RWPE1 (cell line): ENCODE data around the gene DARS1.
"Not testable (repeated sequence)": the region's sequence is repeated elsewhere in the genome, so short reads cannot be mapped to it uniquely, and the experiment has no call there.

ENCODE experiments used
- CTCF ChIA-PET: fragments of 350-600 bp; sonication (Branson Sonifier 250); formaldehyde crosslinking; extraction: SDS; loops from one replicate; lab custom pipeline; 2021; lab: Yijun Ruan, JAX
- POLR2A ChIA-PET: fragments of 400-600 bp; formaldehyde crosslinking; extraction: SDS; loops from one replicate; lab custom pipeline; 2020; ENCODE audit warnings: antibody characterized with exemption; ENCODE audit not compliant: low non-redundant PET; lab: Yijun Ruan, JAX
- DNase-seq: peaks from one replicate; pipeline ENCODE4 v3.0.0; 2012; ENCODE audit warnings: low spot score
- H3K27ac ChIP-seq: fragments of 450-650 bp; 2 replicates; pipeline ENCODE4 v1.5.1; 2017
- TF ChIP-seq, protein P1 (sequence below): fragments of 450-650 bp; conservative IDR thresholded peaks from 2 replicates; pipeline ENCODE4 v1.5.1; 2017; ENCODE audit warnings: low read depth, mild to moderate bottlenecking

The DARS1 gene

DNA sequence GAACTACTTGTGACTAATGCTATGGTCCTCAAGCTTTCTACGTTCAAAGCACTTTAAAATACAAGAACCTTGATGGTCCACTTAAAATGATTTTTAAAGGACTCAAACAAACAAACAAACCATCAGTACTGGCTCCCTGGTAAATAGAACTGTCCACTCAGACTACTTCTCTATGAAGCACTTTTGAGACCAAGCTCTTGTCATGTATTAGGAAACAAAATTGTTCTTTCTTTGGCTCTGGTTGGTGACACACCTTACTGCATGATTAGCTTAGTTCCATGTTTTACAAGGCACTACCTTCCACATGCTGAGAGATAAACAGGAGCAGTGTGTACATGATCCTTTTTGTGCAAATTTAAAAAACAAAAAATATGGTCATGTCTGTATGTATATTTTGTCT is 19.7 kb downstream of the DARS1 start:
- CTCF ChIA-PET: interaction anchor here (0.6 to 0.8 kb wide), 2 partner anchors 14 to 983 kb away, joined by 3 to 4 read pairs; no protein-coding TSS in a partner anchor

DNA sequence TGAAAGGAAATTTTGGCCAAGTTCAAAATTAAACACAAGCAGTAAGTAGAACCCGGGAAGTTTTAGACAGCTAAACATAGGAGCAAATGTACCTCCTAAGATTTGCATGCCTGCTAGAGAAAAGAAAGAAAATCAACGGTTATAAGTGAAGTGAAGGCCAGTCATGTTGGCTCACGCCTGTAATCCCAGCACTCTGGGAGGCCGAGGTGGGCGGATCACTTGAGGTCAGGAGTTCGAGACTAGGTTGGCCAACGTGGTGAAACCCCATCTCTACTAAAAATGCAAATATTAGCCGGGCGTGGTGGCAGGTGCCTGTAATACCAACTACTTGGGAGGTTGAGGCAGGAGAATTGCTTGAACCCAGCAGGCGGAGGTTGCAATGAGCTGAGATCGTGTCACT is 21.0 kb downstream of the DARS1 start:
- CTCF ChIA-PET, DNase-seq, POLR2A ChIA-PET: not testable (repeated sequence)
- H3K27ac ChIP-seq: peak overlapping the region; percentile 54; the same call in 1 of the 2 replicates

More for the DNA sequence above, 19.7 kb downstream of the DARS1 start:
- H3K27ac ChIP-seq: no peak overlapping the region
- POLR2A ChIA-PET: no interaction called here
- TF ChIP-seq, protein P1, sequence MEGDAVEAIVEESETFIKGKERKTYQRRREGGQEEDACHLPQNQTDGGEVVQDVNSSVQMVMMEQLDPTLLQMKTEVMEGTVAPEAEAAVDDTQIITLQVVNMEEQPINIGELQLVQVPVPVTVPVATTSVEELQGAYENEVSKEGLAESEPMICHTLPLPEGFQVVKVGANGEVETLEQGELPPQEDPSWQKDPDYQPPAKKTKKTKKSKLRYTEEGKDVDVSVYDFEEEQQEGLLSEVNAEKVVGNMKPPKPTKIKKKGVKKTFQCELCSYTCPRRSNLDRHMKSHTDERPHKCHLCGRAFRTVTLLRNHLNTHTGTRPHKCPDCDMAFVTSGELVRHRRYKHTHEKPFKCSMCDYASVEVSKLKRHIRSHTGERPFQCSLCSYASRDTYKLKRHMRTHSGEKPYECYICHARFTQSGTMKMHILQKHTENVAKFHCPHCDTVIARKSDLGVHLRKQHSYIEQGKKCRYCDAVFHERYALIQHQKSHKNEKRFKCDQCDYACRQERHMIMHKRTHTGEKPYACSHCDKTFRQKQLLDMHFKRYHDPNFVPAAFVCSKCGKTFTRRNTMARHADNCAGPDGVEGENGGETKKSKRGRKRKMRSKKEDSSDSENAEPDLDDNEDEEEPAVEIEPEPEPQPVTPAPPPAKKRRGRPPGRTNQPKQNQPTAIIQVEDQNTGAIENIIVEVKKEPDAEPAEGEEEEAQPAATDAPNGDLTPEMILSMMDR: no peak
- no peak for DNase-seq

DNA sequence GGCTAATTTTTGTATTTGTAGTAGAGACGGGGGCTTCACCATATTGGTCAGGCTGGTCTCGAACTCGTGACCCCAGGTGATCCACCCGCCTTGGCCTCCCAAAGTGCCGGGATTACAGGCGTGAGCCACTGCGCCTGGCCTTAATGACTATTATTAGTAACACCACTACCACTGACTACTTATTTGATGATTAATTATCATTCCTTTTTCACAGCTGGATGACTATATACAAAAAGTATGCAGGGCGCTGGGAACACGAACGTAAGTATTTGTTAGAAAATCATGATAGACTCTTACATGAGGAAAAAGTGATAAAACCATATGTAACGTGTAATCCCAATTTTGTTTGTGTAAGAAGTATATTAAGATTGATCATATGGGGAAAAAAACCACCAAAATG is 21.6 kb downstream of the DARS1 start:
- ChIA-PET CTCF (interaction anchor here (0.6 kb wide), 1 partner anchor 50 kb away, joined by 3 read pairs; no protein-coding TSS in a partner anchor), POLR2A (no interaction called here)
- peak; percentile 83 for DNase-seq
- TF ChIP-seq, protein P1: no peak
- peak overlapping the region; percentile 59 for H3K27ac ChIP-seq

DNA sequence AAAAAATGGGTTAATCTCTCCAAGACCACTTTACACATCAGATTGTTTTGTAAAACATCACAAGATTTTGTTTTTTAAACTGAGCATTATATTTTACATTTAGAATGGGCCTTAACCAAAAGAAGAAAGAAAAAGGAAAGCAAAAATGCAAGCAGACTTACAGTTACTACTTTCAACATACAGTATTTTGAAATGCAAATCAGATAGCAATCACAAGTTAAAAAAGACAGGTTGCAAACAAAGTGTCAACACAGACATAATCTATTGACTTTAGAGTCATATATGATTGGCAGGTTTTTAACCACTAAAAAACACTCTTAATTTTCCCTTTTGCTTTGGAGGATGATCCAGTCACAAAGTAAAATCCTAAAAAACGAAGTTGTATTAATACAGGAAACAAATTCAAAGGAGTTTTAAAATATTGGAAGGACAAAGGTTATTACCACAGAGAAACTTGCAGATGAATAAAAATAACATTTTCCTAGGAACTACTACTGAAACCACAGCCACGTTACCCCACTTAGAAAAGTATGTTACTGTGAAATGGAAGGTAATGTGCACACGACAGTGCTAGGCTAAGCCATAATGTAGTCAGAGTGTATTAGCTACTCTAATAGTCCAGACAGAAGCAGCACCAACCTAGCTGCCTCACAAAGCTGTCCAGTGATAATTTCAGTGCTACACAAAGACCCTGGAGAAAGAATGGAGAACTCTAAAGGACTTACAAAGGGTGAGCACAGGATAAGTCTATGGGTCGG is 22.9 kb downstream of the DARS1 start:
- CTCF ChIA-PET: interaction anchor here (0.6 kb wide), 1 partner anchor 63 kb away, joined by 3 read pairs; no protein-coding TSS in a partner anchor
- no peak for DNase-seq
- H3K27ac ChIP-seq: no peak overlapping the region
- POLR2A ChIA-PET: no interaction called here
- TF ChIP-seq, protein P1: no peak

DNA sequence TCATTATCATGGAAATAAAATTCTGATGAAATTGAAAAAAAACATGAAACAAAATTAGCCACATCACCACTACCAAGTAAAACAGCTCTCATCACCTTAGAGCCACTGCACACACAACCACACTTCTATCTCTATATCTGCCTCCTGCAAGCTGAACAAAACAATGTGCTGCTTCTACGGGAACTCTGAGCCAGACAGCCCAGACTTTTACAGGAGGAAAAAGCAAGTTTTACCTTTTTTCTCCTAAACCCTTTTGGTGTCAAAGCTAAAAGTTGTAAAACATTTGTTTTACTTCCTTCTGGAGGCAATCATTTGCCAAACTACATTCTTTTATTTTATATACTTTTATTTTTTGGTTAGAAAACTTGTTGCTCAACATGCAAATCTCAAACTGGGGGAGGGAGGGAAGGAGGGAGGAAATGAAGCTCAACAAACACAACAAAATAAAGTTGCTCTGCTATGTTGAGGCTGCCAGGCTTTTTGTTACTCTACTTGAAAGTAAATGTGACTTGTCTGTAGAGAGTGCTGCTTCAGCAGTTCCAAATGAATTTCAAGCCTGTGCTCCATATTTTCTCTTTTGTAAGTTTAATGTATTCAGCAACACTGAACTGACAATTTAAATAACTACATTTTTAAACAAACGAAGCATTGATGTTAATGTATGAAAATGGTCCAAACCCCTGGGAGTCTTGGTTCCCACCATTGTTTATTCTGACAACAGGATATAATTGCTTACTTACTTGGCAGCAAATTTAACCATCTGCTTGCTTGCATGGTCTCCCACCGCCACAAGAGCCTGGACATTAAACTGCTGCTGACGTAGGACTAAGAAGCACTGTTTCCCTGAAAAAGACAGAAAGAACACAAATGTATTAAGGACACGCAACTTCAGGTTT is 24.5 kb downstream of the DARS1 start:
- POLR2A ChIA-PET: no interaction called here
- TF ChIP-seq, protein P1: no peak
- CTCF ChIA-PET: no interaction called here
- H3K27ac ChIP-seq: no peak overlapping the region
- no peak for DNase-seq

DNA sequence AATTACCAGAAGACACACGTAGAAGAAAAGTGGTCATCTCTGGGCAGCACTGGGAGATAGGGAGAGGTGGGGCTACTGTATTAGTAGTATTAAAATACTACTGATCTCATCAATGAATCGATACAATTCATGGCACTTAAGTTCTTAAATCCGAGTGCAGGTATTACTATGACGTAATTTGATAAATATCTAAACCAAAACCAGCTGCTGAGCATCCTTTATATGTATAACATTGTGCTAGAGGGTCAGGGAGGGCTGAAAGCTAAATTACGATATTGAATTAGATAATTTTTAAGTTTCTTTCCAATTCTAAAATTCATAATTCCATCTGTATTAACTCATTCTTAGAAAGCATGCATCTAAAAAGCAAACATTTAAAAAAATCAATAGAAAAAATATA is 25.3 kb downstream of the DARS1 start:
- H3K27ac ChIP-seq: no peak overlapping the region
- DNase-seq: no peak
- TF ChIP-seq, protein P1: no peak
- CTCF ChIA-PET: no interaction called here
- POLR2A ChIA-PET: no interaction called here

DNA sequence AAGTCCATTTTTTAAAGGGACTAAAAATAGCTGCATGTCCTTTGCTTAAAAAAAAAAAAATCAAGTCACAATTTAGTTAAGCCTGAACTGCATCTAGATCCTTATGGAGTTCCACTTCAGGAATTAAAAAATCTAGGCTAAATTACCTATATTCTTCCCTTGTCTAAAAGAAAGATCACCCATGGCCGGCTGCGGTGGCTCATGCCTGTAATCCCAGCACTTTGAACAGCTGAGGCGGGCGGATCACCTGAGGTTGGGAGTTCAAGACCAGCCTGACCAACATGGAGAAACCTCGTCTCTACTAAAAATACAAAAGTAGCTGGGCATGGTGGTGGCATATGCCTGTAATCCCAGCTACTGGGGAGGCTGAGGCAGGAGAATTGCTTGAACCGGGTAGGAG is 26.5 kb downstream of the DARS1 start:
- H3K27ac ChIP-seq, CTCF ChIA-PET, POLR2A ChIA-PET, DNase-seq: not testable (repeated sequence)
